NCI-H146 (cell line): Measurements from ENCODE around the gene GPC4.
"Not testable (repeated sequence)": the region's sequence is repeated elsewhere in the genome, so short reads cannot be mapped to it uniquely, and the experiment has no call there.

Experiments used
- DNase-seq: peaks from one replicate; lab custom pipeline; 2025; lab: John Stamatoyannopoulos, UW

The GPC4 gene

DNA sequence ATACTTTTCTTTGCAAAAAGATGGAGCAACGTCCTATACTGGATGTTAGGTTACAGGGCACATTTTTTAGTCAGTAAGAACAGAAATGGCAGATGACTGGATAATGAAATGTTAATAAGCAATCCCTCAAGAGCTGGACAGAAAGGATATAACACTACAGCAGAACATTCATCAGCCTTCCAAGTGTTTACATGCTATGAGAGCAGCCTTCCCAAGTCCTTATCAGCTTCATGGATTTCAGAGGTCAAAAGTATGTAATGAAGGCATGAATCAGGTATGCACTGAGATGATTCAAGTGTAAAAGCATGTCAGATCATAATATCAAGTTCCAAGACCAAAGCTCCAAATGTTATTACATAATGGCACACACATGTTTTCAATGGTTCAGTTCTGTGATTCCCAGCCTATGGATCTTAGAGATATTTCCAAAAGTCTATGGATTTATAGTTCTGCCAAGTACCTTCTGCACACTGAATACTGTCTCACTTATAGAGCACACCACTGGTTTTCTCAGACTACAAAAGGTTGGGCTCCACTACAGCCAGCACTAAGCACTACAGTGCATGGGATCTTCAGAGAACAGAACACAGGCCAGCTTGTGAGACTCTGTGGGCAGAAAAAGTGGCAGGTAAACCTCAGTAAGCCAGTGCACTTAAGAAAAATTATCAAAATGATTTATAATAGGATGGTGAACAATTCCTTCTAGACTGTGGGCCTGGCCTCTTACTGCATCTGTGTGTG, 49.2 kb downstream of the GPC4 start:
- no peak for DNase-seq

GRCh38 chrX:133364865-133365264, 50.4 kb downstream of the GPC4 start:
- no peak for DNase-seq

GRCh38 chrX:133364196-133364595, 51.1 kb downstream of the GPC4 start:
- DNase-seq = no peak

DNA sequence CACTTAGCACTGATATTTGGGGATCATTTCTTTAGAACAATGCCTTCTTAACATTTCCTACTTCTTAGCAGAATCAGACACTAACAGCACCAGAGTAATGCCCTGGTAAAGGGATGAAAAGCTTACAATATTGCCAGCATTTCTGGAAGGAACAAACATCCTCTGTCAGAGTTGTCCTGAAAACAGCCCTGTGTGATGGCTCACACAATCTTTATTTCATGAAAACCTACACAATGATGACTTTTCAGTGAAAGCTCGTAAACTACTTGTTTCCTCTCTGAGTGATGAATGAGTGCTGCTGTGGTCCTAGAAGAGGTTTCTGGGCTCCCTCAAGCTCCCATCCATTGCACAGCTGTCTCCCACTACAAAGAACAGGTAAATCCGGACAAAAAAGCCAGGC, 52.8 kb downstream of the GPC4 start:
- DNase-seq = no peak

DNA sequence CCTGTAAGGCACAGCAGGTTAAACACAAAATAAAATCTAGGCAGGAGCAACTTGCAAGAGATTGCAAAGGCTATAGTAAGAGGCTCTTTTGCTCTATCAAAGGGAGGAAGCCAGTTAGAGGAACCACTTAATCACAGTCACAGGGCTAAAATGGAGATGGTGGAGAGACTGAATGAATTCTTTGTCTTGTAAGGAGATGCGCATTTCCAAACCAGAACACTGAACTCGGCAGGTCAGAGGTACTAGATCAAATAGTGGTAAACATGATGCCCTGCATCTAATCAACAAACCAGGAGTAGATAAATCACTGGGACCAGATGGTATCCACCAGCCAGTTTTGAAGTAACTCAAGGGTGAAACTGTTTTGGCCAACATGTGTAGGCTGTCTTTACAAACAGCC, 55.8 kb downstream of the GPC4 start:
- no peak for DNase-seq

- no peak for DNase-seq
Measured at GRCh38 chrX:133353233-133353632, 62.1 kb downstream of the GPC4 start.

- DNase-seq = no peak
Measured at GRCh38 chrX:133350751-133351150, 64.5 kb downstream of the GPC4 start.

DNA sequence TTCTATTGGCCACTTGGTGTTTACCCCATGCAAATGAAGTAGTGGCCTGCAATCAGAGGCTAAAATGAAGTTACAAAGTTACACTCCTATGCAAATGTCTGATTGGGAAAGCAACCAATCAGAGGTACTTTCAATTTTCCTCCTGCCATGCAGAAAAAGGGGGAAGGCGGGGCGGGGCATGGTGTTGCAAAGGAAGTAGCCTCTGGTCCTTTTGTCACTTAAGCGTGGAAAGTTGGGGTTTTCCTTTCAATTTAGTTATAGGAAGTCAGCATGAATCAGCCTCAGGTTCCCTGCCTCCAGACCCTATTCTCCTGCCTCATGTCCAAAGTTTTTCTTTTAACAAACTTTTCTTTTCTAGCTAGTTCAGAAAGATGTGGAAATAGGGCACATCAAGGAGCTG, 69.3 kb downstream of the GPC4 start:
- DNase-seq = no peak

DNA sequence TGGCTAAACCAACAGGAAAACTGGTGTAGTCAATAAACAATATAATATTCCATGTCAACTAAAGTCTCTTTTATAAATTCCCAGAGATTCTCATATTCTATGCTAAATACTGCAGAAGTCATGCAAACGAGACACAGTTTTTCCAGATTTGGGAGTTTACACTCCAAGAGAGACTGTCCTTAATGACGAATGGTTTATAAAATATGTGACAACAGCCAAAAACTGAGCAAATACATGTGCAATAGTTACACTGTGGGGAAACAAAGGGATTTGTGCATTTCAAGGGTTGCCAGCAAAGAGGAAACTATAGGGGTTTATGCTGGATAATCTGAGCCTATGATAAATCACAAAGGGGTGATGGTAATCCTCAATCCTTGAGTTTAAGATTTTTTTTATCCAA, 75.7 kb downstream of the GPC4 start:
- DNase-seq = no peak

- DNase-seq = no peak
Measured at GRCh38 chrX:133337250-133337649, 78.0 kb downstream of the GPC4 start.

DNA sequence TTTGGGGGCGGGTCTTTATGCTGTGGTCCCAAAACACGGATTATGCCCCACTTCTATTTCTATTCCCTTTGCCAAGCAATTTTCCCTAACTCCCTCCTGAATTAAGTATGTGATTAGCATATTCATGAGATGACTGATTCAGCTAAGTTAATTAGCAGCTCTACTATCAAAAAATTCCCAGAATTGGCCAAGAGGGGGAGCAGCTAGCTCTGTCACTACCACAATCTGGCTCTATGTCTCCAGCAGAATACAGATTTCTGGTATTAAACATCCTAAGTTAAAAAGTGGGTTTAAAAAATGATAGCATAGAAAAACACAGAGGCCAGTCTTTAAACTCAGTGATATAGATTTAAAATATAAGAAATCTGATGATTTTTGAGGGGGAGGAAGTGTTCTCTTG, 80.3 kb downstream of the GPC4 start:
- no peak for DNase-seq

DNA sequence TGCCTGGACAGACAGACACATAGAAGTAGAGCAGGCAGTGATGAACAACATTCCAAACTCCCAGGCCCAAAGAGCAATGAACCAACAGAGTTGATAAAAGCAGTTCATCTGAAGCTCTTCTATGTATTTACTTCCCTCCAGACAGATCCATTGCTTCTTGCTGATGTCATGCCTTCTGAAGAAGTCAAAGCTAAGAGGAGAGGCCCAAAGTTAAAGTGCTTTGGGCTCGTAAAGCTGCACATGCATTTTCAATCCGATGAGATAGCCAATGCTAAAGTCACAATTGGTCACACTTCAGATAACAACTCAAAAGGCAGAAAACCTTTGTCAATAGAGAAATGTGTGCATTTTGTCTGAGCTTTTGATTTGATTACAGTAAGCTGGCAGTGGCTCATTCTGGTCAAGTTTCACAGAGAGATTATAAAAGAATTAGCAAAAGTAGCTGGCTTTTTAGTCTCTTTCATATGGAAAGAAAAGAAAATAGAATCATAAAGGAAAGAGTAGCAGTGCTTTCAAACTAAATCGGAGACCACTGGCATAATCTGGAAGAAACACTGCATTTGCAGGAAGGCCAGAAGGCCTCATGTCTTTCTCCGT, 82.0 kb downstream of the GPC4 start:
- no peak for DNase-seq

GRCh38 chrX:133332737-133333136, 82.6 kb downstream of the GPC4 start:
- DNase-seq = no peak

GRCh38 chrX:133330956-133331355, 84.3 kb downstream of the GPC4 start:
- no peak for DNase-seq

DNA sequence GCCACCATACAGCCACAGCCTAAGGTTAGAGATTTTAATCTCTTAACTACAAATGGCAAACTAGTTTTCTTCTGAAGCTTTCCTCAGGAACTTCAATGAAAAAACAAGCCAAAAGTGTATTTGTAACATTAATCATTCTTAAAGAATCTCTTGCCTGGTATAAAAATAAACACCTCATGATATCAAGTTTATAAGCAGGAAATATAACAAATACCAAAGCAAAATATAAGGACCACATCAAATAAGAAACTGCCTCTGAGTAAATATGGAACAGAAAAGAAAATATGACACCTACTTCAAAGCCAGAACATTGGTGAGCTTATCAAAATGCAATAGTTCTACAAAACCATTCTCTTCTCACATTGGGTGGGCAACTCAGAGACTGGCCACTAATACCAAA, 89.9 kb downstream of the GPC4 start:
- no peak for DNase-seq

GRCh38 chrX:133323431-133323830, 91.9 kb downstream of the GPC4 start:
- no peak for DNase-seq

- DNase-seq = not testable (repeated sequence)
Measured at GRCh38 chrX:133322269-133322668, 93.0 kb downstream of the GPC4 start.

DNA sequence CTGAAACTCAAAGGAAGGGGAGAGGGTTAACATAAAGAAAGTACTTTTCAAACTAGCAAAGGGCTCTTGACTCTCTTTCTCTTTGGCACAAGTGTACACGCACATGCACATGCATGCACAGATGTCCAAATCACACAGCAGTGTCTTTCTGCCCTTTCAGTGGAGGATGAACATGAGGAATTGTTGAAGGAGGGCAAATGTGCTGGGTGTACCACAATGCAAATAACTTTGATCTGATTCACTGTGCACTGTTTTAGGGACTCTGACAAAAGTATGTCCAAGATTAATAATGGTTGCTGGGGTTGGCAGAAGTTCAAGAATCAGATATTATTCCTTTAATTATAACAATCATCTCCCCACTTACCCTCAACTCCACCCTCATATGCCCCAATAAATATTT, 93.8 kb downstream of the GPC4 start:
- DNase-seq = no peak

DNA sequence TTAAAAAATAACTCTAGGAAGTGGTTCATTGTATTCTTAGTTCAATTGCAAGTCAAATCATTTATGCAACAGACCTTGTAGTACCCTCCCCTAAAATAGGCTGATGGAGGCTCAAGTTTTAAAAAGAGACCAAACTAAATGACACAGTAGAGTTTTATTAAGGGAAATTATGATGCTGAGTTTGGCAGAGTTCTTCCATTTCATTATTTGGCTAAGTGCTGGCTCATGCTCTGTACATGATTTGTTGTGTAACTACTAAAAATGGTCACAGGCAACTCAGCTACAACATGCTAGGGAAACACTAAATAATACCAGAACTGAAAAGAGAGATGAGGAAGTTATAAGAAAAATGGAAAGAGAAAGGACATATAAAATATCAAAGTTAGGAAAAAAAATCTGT, 101.0 kb downstream of the GPC4 start:
- no peak for DNase-seq

- no peak for DNase-seq
Measured at GRCh38 chrX:133308499-133308897, 106.8 kb downstream of the GPC4 start.

GRCh38 chrX:133307637-133308498, 107.4 kb downstream of the GPC4 start:
- no peak for DNase-seq

DNA sequence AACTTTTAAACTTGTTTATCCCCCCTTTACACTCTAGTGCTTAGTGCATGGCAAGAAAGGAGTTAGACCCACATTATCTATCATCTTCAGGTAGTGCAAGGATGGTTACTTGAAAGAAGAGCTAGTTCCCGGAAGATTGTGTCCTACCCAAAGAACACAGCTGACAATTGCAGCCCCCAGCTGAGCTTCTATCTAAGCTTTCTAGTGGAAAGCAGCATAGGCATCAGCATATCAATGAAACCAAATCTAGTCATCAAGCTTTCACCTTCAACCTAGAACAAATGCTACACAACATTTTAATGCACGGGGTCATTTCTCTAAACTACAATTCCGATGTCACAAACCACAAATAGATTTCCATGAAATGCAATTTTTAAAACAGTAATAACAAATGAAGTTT, 108.2 kb downstream of the GPC4 start:
- no peak for DNase-seq

GRCh38 chrX:133306316-133306715, 109.0 kb downstream of the GPC4 start:
- DNase-seq = no peak
